Smooth muscle cell (in vitro differentiated cells): ENCODE data around the gene PTPRK. TPM values are rescaled to one million over a fixed set of nuclear protein-coding genes. Genes with fewer than 3 reads are reported as not detected.

Source experiments
- DNase-seq: peaks from one replicate; lab custom pipeline; 2025; ENCODE audit not compliant: unreplicated experiment; lab: John Stamatoyannopoulos, UW
- H2AFZ ChIP-seq: fragments of 200-600 bp; sonication (generic); 2 replicates; pipeline ENCODE4 v1.6.0; 2016; ENCODE audit warnings: antibody characterized with exemption, low read depth, mild to moderate bottlenecking
- H3F3A ChIP-seq: fragments of 200-600 bp; sonication (generic); 2 replicates; pipeline ENCODE4 v1.6.0; 2017; ENCODE audit warnings: antibody characterized with exemption, low read depth
- H3K27ac ChIP-seq: fragments of 200-600 bp; sonication (generic); 2 replicates; pipeline ENCODE4 v1.5.1; 2016; ENCODE audit warnings: low read depth, mild to moderate bottlenecking
- H3K27me3 ChIP-seq: fragments of 200-600 bp; sonication (generic); 2 replicates; pipeline ENCODE4 v1.6.1; 2016; ENCODE audit warnings: low read depth, mild to moderate bottlenecking
- H3K36me3 ChIP-seq: fragments of 200-600 bp; sonication (generic); 2 replicates; pipeline ENCODE4 v1.5.1; 2016; ENCODE audit warnings: low read depth
- H3K4me1 ChIP-seq: fragments of 200-600 bp; sonication (generic); 2 replicates; pipeline ENCODE4 v1.5.1; 2016; ENCODE audit warnings: low read depth
- H3K4me2 ChIP-seq: fragments of 200-600 bp; sonication (generic); 2 replicates; pipeline ENCODE4 v1.6.0; 2016; ENCODE audit warnings: mild to moderate bottlenecking
- H3K4me3 ChIP-seq: fragments of 200-600 bp; sonication (generic); 2 replicates; pipeline ENCODE4 v1.5.1; 2016; ENCODE audit warnings: mild to moderate bottlenecking
- H3K79me2 ChIP-seq: fragments of 200-600 bp; sonication (generic); 2 replicates; pipeline ENCODE4 v1.6.0; 2016; ENCODE audit warnings: low read depth, mild to moderate bottlenecking
- H3K9ac ChIP-seq: fragments of 200-600 bp; sonication (generic); 2 replicates; pipeline ENCODE4 v1.6.0; 2016; ENCODE audit warnings: low read depth
- H3K9me3 ChIP-seq: fragments of 200-600 bp; sonication (generic); replicated peaks from 2 replicates; pipeline ENCODE4 v1.5.1; 2016; ENCODE audit warnings: low read depth
- H4K20me1 ChIP-seq: fragments of 200-600 bp; sonication (generic); 2 replicates; pipeline ENCODE4 v1.6.0; 2016; ENCODE audit warnings: low read depth
- WGBS: methylation state at CpG from one replicate; pipeline ENCODE4 v1.1.7; 2016; ENCODE audit warnings: low lambda C conversion rate; 5-methylcytosine and 5-hydroxymethylcytosine counted together
- polyA plus RNA-seq: library from polyadenylated mRNA; unstranded; fragments of >200 nt; fragmentation: Nextera tagmentation; extraction: Ambion mirVana; gene quantifications from 2 replicates; pipeline ENCODE4 v1.2.1, GENCODE V29; 2016
- total RNA-seq: library from RNA; depleted of rRNA; stranded (reverse); fragments of >200 nt; gene quantifications from 2 replicates; pipeline ENCODE4 v1.2.3, GENCODE V29; 2014
- TF ChIP-seq, protein P1 (sequence below): fragments of 200-600 bp; sonication (generic); IDR thresholded peaks from 2 replicates; pipeline ENCODE4 v1.5.1; 2017; ENCODE audit warnings: borderline replicate concordance, mild to moderate bottlenecking, antibody characterized with exemption; ENCODE audit not compliant: insufficient read depth, poor library complexity, severe bottlenecking

Gene PTPRK
- total and polyA plus RNA-seq, 2 experiments from 2014 or later, result 21.7 to 50.4 TPM

DNA sequence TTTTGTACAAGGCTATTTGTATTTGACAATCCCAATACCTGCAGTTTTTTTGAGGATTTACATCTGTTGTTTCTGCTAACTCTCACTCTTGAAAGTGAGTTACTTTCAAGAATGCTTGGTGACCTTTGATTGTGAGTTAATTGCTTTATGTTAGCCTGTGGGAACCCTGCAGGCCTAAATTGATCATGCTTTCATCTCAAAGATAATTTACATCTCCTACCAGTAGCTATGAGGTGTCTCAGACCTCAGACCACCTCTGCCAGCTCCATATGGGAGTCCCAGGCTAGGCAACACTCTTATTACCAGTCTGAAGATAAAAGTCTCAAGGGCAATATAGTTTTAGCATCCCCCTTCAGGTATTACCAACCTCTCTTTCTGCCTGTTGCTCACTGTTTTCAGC lies 503.1 kb downstream of the PTPRK start:
- no peaks in the 10 kb centered on the region for H3F3A ChIP-seq
- no peaks in the 10 kb centered on the region for H4K20me1 ChIP-seq
- H3K4me1 ChIP-seq, result no peaks in the 10 kb centered on the region
- TF ChIP-seq, protein P1, sequence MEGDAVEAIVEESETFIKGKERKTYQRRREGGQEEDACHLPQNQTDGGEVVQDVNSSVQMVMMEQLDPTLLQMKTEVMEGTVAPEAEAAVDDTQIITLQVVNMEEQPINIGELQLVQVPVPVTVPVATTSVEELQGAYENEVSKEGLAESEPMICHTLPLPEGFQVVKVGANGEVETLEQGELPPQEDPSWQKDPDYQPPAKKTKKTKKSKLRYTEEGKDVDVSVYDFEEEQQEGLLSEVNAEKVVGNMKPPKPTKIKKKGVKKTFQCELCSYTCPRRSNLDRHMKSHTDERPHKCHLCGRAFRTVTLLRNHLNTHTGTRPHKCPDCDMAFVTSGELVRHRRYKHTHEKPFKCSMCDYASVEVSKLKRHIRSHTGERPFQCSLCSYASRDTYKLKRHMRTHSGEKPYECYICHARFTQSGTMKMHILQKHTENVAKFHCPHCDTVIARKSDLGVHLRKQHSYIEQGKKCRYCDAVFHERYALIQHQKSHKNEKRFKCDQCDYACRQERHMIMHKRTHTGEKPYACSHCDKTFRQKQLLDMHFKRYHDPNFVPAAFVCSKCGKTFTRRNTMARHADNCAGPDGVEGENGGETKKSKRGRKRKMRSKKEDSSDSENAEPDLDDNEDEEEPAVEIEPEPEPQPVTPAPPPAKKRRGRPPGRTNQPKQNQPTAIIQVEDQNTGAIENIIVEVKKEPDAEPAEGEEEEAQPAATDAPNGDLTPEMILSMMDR, result no peak
- H3K79me2 ChIP-seq, result no peaks in the 10 kb centered on the region
- no peaks in the 10 kb centered on the region for H3K9me3 ChIP-seq
- H3K27me3 ChIP-seq, result no peaks in the 10 kb centered on the region
- H3K36me3 ChIP-seq, result no peaks in the 10 kb centered on the region
- DNase-seq, result no peak
- no peak overlapping the region for H3K9ac ChIP-seq
- H2AFZ ChIP-seq, result no peak overlapping the region
- H3K4me3 ChIP-seq, result no peak overlapping the region
- H3K4me2 ChIP-seq, result no peak overlapping the region
- no peak overlapping the region for H3K27ac ChIP-seq

DNA sequence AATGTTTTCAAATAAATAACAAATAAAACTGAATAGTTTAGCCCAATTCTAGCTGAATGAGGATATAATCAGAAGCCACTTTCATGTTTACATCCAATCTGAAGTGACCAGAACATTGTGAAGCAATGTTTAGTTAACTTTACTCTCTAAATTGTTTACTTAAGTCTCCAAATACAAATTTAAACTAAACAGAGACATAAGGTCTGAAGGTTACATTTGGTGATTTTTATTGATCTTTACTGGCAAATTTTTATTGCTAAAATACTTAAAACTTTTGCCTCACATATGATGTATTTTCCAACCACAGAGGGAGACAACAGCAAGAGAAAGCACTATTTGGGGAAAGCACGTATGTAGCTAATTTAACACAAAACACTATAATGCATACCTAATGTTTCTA lies 512.7 kb downstream of the PTPRK start:
- Histone ChIP-seq H3K79me2 (no peaks in the 10 kb centered on the region), H3K4me3 (no peak overlapping the region), H3K4me1 (no peaks in the 10 kb centered on the region), H3K9me3 (no peaks in the 10 kb centered on the region), H3F3A (no peaks in the 10 kb centered on the region), H3K27ac (no peak overlapping the region), H4K20me1 (no peaks in the 10 kb centered on the region), H3K27me3 (no peaks in the 10 kb centered on the region), H2AFZ (no peak overlapping the region), H3K36me3 (peaks cover 5% of the 10 kb centered on the region), H3K9ac (no peak overlapping the region), H3K4me2 (no peak overlapping the region)
- TF ChIP-seq, protein P1, result no peak
- no peak for DNase-seq
- 84% methylated on average over 1 of the region's 1 CpG for WGBS

DNA sequence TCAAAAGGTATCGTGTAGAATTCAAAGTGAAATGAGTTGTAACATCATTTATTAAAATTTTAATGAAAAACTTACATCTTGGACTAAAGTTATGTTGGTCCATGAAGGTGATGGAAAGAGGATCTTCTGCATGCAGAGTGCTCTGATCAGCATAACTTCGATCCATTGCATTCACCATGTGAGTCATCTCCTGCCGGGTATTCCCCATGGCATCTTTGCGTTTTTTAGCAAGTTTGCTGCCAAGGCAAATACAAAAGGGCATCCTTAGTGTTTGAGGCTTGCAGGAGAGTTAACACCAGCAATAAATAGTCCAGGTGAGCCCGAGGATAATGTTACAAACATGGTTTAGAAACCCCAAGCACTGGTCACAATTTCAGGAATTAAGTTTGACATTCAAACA lies 515.4 kb downstream of the PTPRK start:
- Histone ChIP-seq H4K20me1 (no peaks in the 10 kb centered on the region), H2AFZ (no peak overlapping the region), H3K27ac (no peak overlapping the region), H3K9ac (no peak overlapping the region), H3K4me2 (no peak overlapping the region), H3F3A (no peaks in the 10 kb centered on the region), H3K36me3 (peaks cover 5% of the 10 kb centered on the region), H3K9me3 (no peaks in the 10 kb centered on the region), H3K79me2 (no peaks in the 10 kb centered on the region), H3K4me1 (no peaks in the 10 kb centered on the region), H3K27me3 (no peaks in the 10 kb centered on the region), H3K4me3 (no peak overlapping the region)
- WGBS, result 94% methylated on average over 5 of the region's 5 CpGs
- no peak for DNase-seq
- TF ChIP-seq, protein P1, result no peak

DNA sequence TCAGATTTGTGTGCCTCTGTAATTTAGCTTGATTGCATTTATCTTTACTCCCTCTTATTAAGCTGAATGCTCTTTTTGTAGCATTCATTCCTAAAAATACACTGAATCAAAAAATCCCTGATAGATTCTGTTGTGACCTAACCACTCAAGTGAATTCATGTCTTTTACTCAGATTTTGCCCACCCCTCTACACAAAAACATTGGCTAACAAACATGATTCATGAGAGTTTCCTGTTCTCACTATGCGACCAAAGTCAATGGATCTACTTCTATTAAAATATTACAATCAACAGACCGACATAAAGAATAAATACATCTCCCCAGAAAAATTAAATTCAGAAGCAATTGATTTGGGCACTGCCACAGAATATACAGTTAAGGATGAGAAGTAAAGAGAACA lies 520.0 kb downstream of the PTPRK start:
- TF ChIP-seq, protein P1, result no peak
- H3K79me2 ChIP-seq, result no peaks in the 10 kb centered on the region
- DNase-seq, result no peak
- H2AFZ ChIP-seq, result no peak overlapping the region
- H3K27ac ChIP-seq, result no peak overlapping the region
- no peaks in the 10 kb centered on the region for H3F3A ChIP-seq
- no peaks in the 10 kb centered on the region for H3K4me1 ChIP-seq
- H4K20me1 ChIP-seq, result no peaks in the 10 kb centered on the region
- H3K27me3 ChIP-seq, result no peaks in the 10 kb centered on the region
- no peak overlapping the region for H3K4me2 ChIP-seq
- H3K36me3 ChIP-seq, result no peaks in the 10 kb centered on the region
- no peak overlapping the region for H3K4me3 ChIP-seq
- no peaks in the 10 kb centered on the region for H3K9me3 ChIP-seq
- H3K9ac ChIP-seq, result no peak overlapping the region
- 97% methylated on average over 2 of the region's 2 CpGs for whole genome bisulfite sequencing
